Measurements from ENCODE around the gene MIA2.

GRCh38 chr14:39372656-39373055, 138.9 kb downstream of the MIA2 start:
- no peak for TF ChIP-seq CTCF (IDR thresholded peaks at IDR 0.05)
- TF ChIP-seq POLR2AphosphoS5 (IDR thresholded peaks at IDR 0.05): no peak
